ENCODE measurements around the gene ZNF549. TPM values are rescaled to one million over a fixed set of nuclear protein-coding genes. Genes with fewer than 3 reads are reported as not detected.

The ZNF549 gene
- polyA plus RNA-seq, 1 experiment = 2.5 TPM

GRCh38 chr19:57572415-57572947 is 45.3 kb downstream of the ZNF549 start:
- no peak for TF ChIP-seq CTCF (IDR thresholded peaks at IDR 0.05; ENCODE audit: insufficient read depth, low read depth, low read length)
- DNase-seq (ENCODE audit: low read depth) = no peak
- Histone ChIP-seq H3K27me3 (ENCODE audit: control insufficient read depth, insufficient read depth, low read length) (no peaks in the 10 kb centered on the region), H3K36me3 (ENCODE audit: control insufficient read depth, insufficient read depth, low read length) (peaks cover 33% of the 10 kb centered on the region), H3K4me3 (ENCODE audit: low read depth, low read length) (no peak overlapping the region)
- CTCF ChIA-PET = interaction anchor here (1.1 kb wide), 1 partner anchor 13 kb away, joined by 3 read pairs; no protein-coding TSS in a partner anchor
- POLR2A ChIA-PET = no interaction called here

- Histone ChIP-seq H3K27me3 (ENCODE audit: control insufficient read depth, insufficient read depth, low read length) (no peaks in the 10 kb centered on the region), H3K36me3 (ENCODE audit: control insufficient read depth, insufficient read depth, low read length) (peaks cover 31% of the 10 kb centered on the region), H3K4me3 (ENCODE audit: low read depth, low read length) (no peak overlapping the region)
- DNase-seq (ENCODE audit: low read depth) = no peak
- ChIA-PET CTCF (no interaction called here), POLR2A (no interaction called here)
- TF ChIP-seq CTCF (IDR thresholded peaks at IDR 0.05; ENCODE audit: insufficient read depth, low read depth, low read length) = no peak
Observed at GRCh38 chr19:57576661-57577060, 49.5 kb downstream of the ZNF549 start.

DNA sequence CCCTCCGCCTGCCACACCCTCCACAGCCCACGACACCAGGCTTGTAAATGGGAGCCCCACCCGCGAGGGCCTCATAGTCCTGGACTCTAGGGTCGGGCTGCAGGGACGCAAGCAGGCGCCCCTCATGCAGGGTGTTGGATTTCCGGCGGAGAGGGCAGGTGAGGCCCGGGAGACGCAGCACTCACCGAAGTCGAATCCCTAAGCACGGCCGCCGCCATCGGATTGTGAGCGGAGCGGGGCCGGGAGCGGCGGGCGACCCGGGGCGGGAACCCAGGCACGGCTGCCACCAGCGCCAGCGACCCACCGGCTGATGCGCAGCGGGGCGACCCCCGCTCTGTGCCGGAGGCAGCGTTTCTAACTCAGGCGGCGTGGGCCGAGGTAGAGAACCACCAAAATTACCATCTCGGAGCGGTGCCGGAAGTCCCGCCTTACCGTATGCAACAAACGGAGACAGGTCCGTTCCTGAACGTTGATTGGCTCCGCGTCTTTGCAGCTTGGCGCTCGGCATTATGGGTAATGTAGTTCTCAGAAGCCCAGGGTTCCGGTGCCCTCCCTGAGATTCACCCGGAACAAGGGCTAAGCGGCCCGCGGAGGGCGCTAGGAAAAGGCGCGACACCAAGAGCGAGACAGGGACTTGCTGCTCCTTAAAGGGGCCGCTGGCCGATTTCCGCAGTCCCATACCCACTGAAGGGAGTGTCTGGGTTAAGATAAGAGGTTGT is 51.5 kb downstream of the ZNF549 start, which contains the start of gene ZNF416:
Gene ZNF416, minus strand, starts transcription at position 425 of the 719 bp plus-strand sequence. Its CDS starts 207 bp downstream, at position 218.
- ChIA-PET POLR2A (no interaction called here), CTCF (interaction anchor here (1.3 kb wide), 1 partner anchor 9 kb away, joined by 3 read pairs; no protein-coding TSS in a partner anchor)
- DNase-seq (ENCODE audit: low read depth) = peak; percentile 95
- peak; percentile 39 for TF ChIP-seq CTCF (IDR thresholded peaks at IDR 0.05; ENCODE audit: insufficient read depth, low read depth, low read length)
- peaks cover 15% of the 10 kb centered on the region for H3K36me3 ChIP-seq (ENCODE audit: control insufficient read depth, insufficient read depth, low read length)
- H3K27me3 ChIP-seq (ENCODE audit: control insufficient read depth, insufficient read depth, low read length) = no peaks in the 10 kb centered on the region
- peak within 1 kb of the TSS; percentile 87 for H3K4me3 ChIP-seq (ENCODE audit: low read depth, low read length)

DNA sequence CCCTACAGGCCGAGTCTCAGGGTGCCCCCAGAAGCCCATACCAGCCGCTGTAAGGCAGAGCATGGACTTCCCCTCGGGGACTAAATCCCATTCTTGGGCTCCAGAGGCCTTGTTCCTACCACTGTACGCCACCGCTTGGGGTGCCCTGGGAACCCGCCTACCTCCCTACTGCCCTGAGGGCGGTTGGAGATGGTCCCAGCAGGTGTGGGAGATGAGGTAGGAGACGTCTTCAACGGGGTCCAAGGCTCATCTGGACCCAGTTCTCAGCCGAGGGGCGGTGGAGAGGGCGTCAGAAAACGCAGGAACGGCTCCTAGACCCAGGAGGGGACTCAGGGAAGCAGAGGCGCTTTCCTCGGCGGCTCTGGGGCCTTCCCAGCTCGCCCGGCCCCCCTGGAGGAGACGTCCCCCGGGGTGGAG is 56.0 kb downstream of the ZNF549 start:
- DNase-seq (ENCODE audit: low read depth) = no peak
- Histone ChIP-seq H3K36me3 (ENCODE audit: control insufficient read depth, insufficient read depth, low read length) (no peaks in the 10 kb centered on the region), H3K27me3 (ENCODE audit: control insufficient read depth, insufficient read depth, low read length) (no peaks in the 10 kb centered on the region), H3K4me3 (ENCODE audit: low read depth, low read length) (no peak overlapping the region; the same call in 1 of the 2 replicates)
- no peak for TF ChIP-seq CTCF (IDR thresholded peaks at IDR 0.05; ENCODE audit: insufficient read depth, low read depth, low read length)
- POLR2A ChIA-PET = no interaction called here
- CTCF ChIA-PET = no interaction called here

- peak within 1 kb of the TSS; percentile 63 for H3K4me3 ChIP-seq (ENCODE audit: low read depth, low read length)
- POLR2A ChIA-PET = no interaction called here
- CTCF ChIA-PET = no interaction called here
Observed at GRCh38 chr19:57583521-57584416, 56.6 kb downstream of the ZNF549 start, which contains the start of gene ZIK1. ZIK1 (plus strand) TSS chr19:57584145; CDS start chr19:57584357, 212 bp downstream.

More at GRCh38 chr19:57583521-57584416, 56.6 kb downstream of the ZNF549 start, which contains the start of gene ZIK1:
- H3K36me3 ChIP-seq (ENCODE audit: control insufficient read depth, insufficient read depth, low read length) = 0 out of 2 replicates have a peak, but pooled peaks cover 2% of the 10 kb centered on the region
- no peaks in the 10 kb centered on the region for H3K27me3 ChIP-seq (ENCODE audit: control insufficient read depth, insufficient read depth, low read length)
- 0 out of 2 replicates have a peak, but pooled peaks have one; percentile 17 for TF ChIP-seq CTCF (IDR thresholded peaks at IDR 0.05; ENCODE audit: insufficient read depth, low read depth, low read length)
- DNase-seq (ENCODE audit: low read depth) = peak; percentile 68
